A549 (cell line): ENCODE measurements around the gene PTPN14.

Experiments used
- EHF ChIP-seq: fragments of 250-450 bp; sonication (Bioruptor Pico); IDR thresholded peaks from 2 replicates; pipeline ENCODE4 v1.5.0; 2020; ENCODE audit warnings: mild to moderate bottlenecking
- EP300 ChIP-seq, 2 experiments: fragments of >200 bp; sonication (Bioruptor Twin); formaldehyde crosslinking; IDR thresholded peaks; 2 replicates in 1 of 2; 3 replicates in 1 of 2; pipeline ENCODE4 v1.6.1; 2016 to 2017
- ESRRA ChIP-seq: fragments of 150-350 bp; IDR thresholded peaks from 2 replicates; pipeline ENCODE4 v1.6.1; 2014; ENCODE audit warnings: mild to moderate bottlenecking, low read length, borderline replicate concordance
- MAX ChIP-seq: IDR thresholded peaks from 2 replicates; pipeline ENCODE4 v1.6.1; 2012
- POLR2A ChIP-seq: IDR thresholded peaks from 2 replicates; pipeline ENCODE4 v1.6.1; 2012; ENCODE audit warnings: mild to moderate bottlenecking, low read length
- TF ChIP-seq, protein P1 (sequence below): fragments of >200 bp; sonication (Bioruptor Twin); formaldehyde crosslinking; IDR thresholded peaks from 3 replicates; pipeline ENCODE4 v1.5.1; 2016

GRCh38 chr1:214403431-214403830 lies 148.0 kb downstream of the PTPN14 start:
- TF ChIP-seq EP300 (IDR thresholded peaks at IDR 0.05), result no peak
- TF ChIP-seq EHF, result no peak
- TF ChIP-seq POLR2A, result no peak
- TF ChIP-seq ESRRA, result no peak
- TF ChIP-seq, protein P1, sequence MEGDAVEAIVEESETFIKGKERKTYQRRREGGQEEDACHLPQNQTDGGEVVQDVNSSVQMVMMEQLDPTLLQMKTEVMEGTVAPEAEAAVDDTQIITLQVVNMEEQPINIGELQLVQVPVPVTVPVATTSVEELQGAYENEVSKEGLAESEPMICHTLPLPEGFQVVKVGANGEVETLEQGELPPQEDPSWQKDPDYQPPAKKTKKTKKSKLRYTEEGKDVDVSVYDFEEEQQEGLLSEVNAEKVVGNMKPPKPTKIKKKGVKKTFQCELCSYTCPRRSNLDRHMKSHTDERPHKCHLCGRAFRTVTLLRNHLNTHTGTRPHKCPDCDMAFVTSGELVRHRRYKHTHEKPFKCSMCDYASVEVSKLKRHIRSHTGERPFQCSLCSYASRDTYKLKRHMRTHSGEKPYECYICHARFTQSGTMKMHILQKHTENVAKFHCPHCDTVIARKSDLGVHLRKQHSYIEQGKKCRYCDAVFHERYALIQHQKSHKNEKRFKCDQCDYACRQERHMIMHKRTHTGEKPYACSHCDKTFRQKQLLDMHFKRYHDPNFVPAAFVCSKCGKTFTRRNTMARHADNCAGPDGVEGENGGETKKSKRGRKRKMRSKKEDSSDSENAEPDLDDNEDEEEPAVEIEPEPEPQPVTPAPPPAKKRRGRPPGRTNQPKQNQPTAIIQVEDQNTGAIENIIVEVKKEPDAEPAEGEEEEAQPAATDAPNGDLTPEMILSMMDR, result no peak
- no peak for TF ChIP-seq MAX
